ENCODE measurements around the gene SUPT20H.
A peak's percentile ranks its signal among the peaks of the same experiment; 100 is the strongest.

SUPT20H gene

GRCh38 chr13:36999054-36999714 is 60.3 kb downstream of the SUPT20H start, which contains the start of gene ALG5:
Gene ALG5, minus strand, starts transcription at chr13:36999340. Its CDS starts 40 bp downstream, at chr13:36999300.
- peak; percentile 89 for DNase-seq (ENCODE audit: low spot score)

- no peak for DNase-seq (ENCODE audit: low spot score)
These were observed 60.9 kb downstream of the SUPT20H start for GRCh38 chr13:36998624-36999041.

GRCh38 chr13:36997716-36998427 is 61.6 kb downstream of the SUPT20H start:
- no peak for DNase-seq (ENCODE audit: low spot score)

GRCh38 chr13:36992362-36992761 is 67.1 kb downstream of the SUPT20H start:
- no peak for DNase-seq (ENCODE audit: low spot score)

GRCh38 chr13:36986462-36987240 is 72.8 kb downstream of the SUPT20H start:
- DNase-seq (ENCODE audit: low spot score), result no peak

- no peak for DNase-seq (ENCODE audit: low spot score)
These were observed 78.2 kb downstream of the SUPT20H start for GRCh38 chr13:36981156-36981743.

GRCh38 chr13:36979361-36980050 is 80.0 kb downstream of the SUPT20H start:
- no peak for DNase-seq (ENCODE audit: low spot score)

- no peak for DNase-seq (ENCODE audit: low spot score)
These were observed 84.3 kb downstream of the SUPT20H start for GRCh38 chr13:36975172-36975571.

- DNase-seq (ENCODE audit: low spot score), result no peak
These were observed 85.7 kb downstream of the SUPT20H start for GRCh38 chr13:36973621-36974295.

GRCh38 chr13:36973009-36973408 is 86.5 kb downstream of the SUPT20H start:
- no peak for DNase-seq (ENCODE audit: low spot score)

GRCh38 chr13:36966404-36966803 is 93.1 kb downstream of the SUPT20H start:
- no peak for DNase-seq (ENCODE audit: low spot score)

GRCh38 chr13:36965767-36966166 is 93.7 kb downstream of the SUPT20H start:
- DNase-seq (ENCODE audit: low spot score), result no peak

GRCh38 chr13:36959456-36960116 is 99.9 kb downstream of the SUPT20H start:
- no peak for DNase-seq (ENCODE audit: low spot score)
